Retinal pigment epithelial cell (primary cell): ENCODE measurements around the gene PLCZ1.
"Not testable (repeated sequence)": the region's sequence is repeated elsewhere in the genome, so short reads cannot be mapped to it uniquely, and the experiment has no call there.

Experiments used
- DNase-seq: peaks from one replicate; pipeline ENCODE4 v3.0.0-alpha.2; 2010; ENCODE audit warnings: low read depth
- H3K4me3 ChIP-seq: 2 replicates; pipeline ENCODE4 v1.5.1; 2011; ENCODE audit warnings: mild to moderate bottlenecking, low read length, control low read depth, moderate library complexity
- TF ChIP-seq, protein P1 (sequence below): conservative IDR thresholded peaks from 2 replicates; pipeline ENCODE4 v1.5.1; 2011; ENCODE audit warnings: low read depth, low read length, control low read depth, inconsistent platforms

The PLCZ1 gene

GRCh38 chr12:18703911-18704310 is 33.9 kb downstream of the PLCZ1 start:
- TF ChIP-seq, protein P1, sequence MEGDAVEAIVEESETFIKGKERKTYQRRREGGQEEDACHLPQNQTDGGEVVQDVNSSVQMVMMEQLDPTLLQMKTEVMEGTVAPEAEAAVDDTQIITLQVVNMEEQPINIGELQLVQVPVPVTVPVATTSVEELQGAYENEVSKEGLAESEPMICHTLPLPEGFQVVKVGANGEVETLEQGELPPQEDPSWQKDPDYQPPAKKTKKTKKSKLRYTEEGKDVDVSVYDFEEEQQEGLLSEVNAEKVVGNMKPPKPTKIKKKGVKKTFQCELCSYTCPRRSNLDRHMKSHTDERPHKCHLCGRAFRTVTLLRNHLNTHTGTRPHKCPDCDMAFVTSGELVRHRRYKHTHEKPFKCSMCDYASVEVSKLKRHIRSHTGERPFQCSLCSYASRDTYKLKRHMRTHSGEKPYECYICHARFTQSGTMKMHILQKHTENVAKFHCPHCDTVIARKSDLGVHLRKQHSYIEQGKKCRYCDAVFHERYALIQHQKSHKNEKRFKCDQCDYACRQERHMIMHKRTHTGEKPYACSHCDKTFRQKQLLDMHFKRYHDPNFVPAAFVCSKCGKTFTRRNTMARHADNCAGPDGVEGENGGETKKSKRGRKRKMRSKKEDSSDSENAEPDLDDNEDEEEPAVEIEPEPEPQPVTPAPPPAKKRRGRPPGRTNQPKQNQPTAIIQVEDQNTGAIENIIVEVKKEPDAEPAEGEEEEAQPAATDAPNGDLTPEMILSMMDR, result no peak
- H3K4me3 ChIP-seq, result no peak overlapping the region
- DNase-seq, result no peak

GRCh38 chr12:18703321-18703720 is 34.5 kb downstream of the PLCZ1 start:
- TF ChIP-seq, protein P1, result no peak
- H3K4me3 ChIP-seq, result no peak overlapping the region
- no peak for DNase-seq

DNA sequence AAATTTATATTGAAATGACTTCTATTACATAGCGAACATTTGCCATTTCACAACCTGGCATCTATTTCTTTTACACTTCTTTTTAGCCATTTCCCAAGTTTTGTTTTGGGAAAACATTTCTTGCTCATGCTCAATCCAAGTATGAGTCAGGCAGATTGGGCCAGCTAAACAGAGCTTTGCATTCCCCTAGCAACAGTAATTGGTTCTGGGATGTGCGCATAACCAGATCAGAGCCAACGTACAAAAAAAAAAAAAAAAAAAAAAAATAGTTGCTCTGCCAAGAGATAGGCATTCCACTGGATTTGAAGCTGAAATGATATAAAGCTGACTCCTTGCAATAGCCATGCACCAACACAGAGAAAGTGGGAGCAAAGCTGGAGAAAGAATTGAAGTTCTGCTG is 37.5 kb downstream of the PLCZ1 start:
- peak; percentile 32 for DNase-seq
- H3K4me3 ChIP-seq, result no peak overlapping the region
- TF ChIP-seq, protein P1, result no peak

GRCh38 chr12:18696971-18697602 is 40.7 kb downstream of the PLCZ1 start:
- TF ChIP-seq, protein P1, result no peak
- no peak overlapping the region for H3K4me3 ChIP-seq
- DNase-seq, result peak; percentile 22

DNA sequence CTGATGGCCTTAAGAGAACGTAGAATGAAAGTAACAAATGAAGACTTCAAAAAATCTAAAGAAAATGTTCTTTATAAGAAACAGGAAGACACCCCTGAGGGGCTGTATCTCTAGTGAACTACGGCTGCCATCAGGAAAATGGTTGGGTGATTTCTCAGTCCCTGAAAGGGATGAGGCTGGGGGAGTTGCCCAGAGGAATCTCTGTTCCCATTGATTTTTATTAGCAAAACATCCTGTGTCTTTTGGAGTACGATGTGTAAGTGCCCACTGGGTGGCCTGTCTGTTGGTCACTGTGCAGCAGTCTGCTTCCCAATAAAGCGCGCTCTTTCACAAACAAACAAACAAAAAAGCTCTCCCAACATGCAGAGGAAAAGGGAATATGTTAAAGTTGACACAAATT is 43.8 kb downstream of the PLCZ1 start:
- not testable (repeated sequence) for H3K4me3 ChIP-seq, DNase-seq

DNA sequence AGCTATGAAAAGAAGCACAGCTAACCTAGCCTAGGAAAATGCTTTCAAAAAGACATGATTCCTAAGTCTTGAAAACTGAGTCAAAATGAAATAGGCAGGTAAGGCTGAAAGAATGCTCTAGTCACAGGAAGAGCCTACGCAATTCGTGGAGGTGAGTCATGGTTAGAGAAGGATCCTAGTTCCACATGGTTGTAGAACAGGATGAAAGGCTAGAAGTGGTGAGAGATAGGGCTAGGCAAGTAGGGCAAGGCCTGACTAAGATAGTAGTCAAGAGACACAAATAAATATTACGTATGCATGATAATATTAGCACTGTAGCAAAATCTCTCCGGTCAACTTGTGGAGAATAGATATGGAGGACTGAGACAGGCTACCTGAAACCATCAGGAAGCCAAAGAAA is 47.2 kb downstream of the PLCZ1 start:
- TF ChIP-seq, protein P1, result no peak
- no peak for DNase-seq
- no peak overlapping the region for H3K4me3 ChIP-seq

- no peak overlapping the region for H3K4me3 ChIP-seq
- TF ChIP-seq, protein P1, result no peak
- DNase-seq, result no peak
Observed at GRCh38 chr12:18689771-18690170, 48.0 kb downstream of the PLCZ1 start.
